ENCODE results near the gene PIGQ. TPM values are rescaled to one million over a fixed set of nuclear protein-coding genes. Genes with fewer than 3 reads are reported as not detected.

The PIGQ gene
- total and polyA plus RNA-seq, 2 of the 13 experiments (the other 11 are each of a cell fraction or from before 2014, with no cell fraction given) = 7.7 to 19.7 TPM

GRCh38 chr16:578870-579405, 9.2 kb downstream of the PIGQ start (continued):
- TF ChIP-seq RERE (CRISPR knock-in tag; IDR thresholded peaks at IDR 0.05; ENCODE audit: low read depth) (no peak), JUND (CRISPR knock-in tag; IDR thresholded peaks at IDR 0.05) (no peak), CBFB (CRISPR knock-in tag; IDR thresholded peaks at IDR 0.05) (no peak), ZNF850 (CRISPR knock-in tag; conservative IDR thresholded peaks at IDR 0.05) (no peak), SSRP1 (CRISPR knock-in tag; IDR thresholded peaks at IDR 0.05) (no peak), ZNF432 (CRISPR knock-in tag; IDR thresholded peaks at IDR 0.05; ENCODE audit: borderline replicate concordance) (no peak), ZNF318 (CRISPR knock-in tag; IDR thresholded peaks at IDR 0.05) (no peak), MAFF (IDR thresholded peaks at IDR 0.05; ENCODE audit: low read depth, low read length) (no peak), JUNB (CRISPR knock-in tag; IDR thresholded peaks at IDR 0.05; ENCODE audit: borderline replicate concordance) (no peak), ZKSCAN8 (CRISPR knock-in tag; IDR thresholded peaks at IDR 0.05; ENCODE audit: borderline replicate concordance) (no peak), ZBTB2 (CRISPR knock-in tag; IDR thresholded peaks at IDR 0.05; ENCODE audit: low read depth) (no peak), MXD1 (CRISPR knock-in tag; IDR thresholded peaks at IDR 0.05) (peak; percentile 50; the same call in 1 of the 2 replicates), ZNF740 (CRISPR knock-in tag; IDR thresholded peaks at IDR 0.05) (peak; percentile 73), ZNF33A (CRISPR knock-in tag; IDR thresholded peaks at IDR 0.05; ENCODE audit: borderline replicate concordance) (no peak)

Data from HepG2 (cell line).